GM12801 (cell line): ENCODE data around the gene DOK6.

Experiments
- CTCF ChIP-seq: IDR thresholded peaks from one replicate; pipeline ENCODE4 v1.5.1; 2011; ENCODE audit warnings: control low read depth; ENCODE audit not compliant: insufficient read length; ENCODE audit errors: extremely low read depth

Gene DOK6

GRCh38 chr18:69435000-69435399 lies 34.3 kb downstream of the DOK6 start:
- TF ChIP-seq CTCF = no peak

- no peak for TF ChIP-seq CTCF
Measured at GRCh38 chr18:69444221-69444620, 43.5 kb downstream of the DOK6 start.

- TF ChIP-seq CTCF = no peak
Measured at GRCh38 chr18:69447886-69448285, 47.2 kb downstream of the DOK6 start.

GRCh38 chr18:69455125-69455524 lies 54.4 kb downstream of the DOK6 start:
- TF ChIP-seq CTCF = no peak

GRCh38 chr18:69469444-69469919 lies 68.8 kb downstream of the DOK6 start:
- TF ChIP-seq CTCF = no peak

- TF ChIP-seq CTCF = no peak
Measured at GRCh38 chr18:69480460-69480859, 79.8 kb downstream of the DOK6 start.

GRCh38 chr18:69483574-69483973 lies 82.9 kb downstream of the DOK6 start:
- TF ChIP-seq CTCF = no peak

GRCh38 chr18:69484699-69485396 lies 84.2 kb downstream of the DOK6 start:
- no peak for TF ChIP-seq CTCF
